Measurements from ENCODE around the gene DHX32.

Gene DHX32

DNA sequence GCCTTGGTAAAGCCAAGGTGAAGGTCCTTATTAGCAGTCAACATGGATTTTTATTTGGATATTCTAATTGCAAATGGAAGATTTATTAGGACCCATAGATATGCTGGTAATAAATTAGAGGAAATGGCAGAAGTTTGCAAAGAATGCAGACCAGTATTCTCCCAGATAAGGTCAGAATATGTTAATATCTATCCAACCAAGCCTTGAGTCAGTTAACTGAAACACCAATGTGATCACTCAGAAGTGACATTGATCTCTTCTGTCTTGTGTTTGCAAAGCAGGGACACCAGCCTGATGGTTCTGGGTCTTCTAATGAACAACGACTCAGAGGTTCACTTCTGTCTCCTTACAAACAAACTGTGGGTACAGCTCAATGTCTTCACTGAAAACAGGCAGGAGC is 79.5 kb downstream of the DHX32 start:
- no peak for DNase-seq

DNA sequence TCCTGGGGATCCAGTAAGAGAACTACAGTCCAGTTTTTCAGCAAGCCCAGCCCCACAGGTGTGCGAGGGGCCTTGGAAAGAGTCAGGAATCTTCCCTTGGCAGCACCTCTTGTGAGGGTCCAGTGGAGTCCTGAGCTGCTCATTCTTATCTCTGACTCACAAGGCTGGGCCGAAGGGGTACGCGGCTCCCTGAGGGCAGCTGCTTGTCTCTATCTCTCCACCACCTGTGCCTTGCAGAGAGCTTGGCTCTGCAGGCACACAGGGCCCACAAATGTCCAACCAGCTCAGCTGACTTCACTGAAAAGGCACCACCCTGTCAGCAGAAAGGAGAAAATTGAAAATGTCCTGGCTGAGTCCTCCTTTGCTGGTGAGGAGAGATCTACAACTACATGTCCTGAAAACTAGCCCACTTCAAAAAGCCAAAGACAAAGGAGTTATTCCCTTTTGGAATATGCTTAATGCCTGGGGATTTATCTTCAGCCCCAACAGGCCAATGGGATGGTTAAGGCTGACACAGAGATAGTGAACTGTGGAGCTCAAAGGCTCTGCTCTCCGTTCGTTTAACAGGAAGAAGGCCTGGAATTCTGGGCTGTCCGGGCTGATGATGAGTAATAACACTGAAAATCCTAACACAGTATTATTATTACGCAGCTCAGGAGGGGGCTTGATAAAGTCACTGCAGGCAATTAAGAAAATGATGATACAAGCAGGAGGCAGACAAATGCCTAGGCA is 81.5 kb downstream of the DHX32 start:
- DNase-seq, result no peak

DNA sequence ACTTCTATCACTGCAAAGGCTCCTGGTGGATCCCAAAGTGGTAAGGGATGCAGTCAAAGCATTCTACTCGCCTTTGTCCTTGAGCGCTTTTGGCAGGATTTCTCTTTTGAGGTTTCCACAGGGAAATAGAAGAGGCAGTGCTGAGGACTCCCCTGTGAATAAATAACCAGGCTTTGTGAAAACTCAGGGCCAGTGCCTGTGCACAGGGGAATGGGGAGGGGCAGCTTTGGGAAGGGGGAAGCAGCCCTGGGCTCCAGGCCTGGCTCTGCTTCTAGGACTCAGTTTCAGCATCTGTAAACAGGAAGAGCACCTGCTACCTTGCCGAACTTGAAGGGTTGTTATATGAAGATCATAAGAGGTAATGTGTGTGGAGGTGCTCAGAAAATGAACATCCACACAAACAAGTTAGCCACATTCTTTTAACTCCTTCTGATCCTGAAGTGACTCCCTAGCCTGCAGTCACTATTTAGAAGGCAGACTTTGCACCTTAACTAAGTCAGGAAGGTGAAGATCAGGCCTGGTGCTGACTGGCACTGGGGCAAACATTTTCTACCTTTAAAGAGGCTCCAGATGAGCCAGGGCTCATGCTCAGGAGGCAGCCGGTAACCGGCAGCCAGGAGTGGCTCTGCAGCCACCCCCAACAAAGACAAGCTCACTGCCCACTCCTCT is 83.0 kb downstream of the DHX32 start:
- no peak for DNase-seq

DNA sequence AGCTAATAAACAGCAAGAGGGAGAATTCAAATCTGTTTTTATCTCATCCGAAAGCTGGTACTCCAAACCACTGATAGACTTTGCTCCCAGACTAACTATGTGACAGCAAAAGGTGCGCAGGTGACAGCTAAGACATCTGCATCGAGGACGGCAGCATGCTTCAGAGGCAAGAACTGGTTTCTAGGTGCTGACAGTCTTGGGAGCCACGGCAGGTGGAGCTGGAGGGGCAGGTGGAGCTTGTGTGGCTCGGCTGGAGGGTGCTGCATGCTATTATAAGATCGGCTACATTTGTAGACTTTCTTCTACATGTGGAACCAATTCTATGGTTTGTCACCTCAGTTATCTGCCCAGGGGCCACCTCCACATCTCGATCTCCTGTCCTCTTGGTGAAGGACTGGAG is 83.7 kb downstream of the DHX32 start:
- no peak for DNase-seq

GRCh38 chr10:125795637-125796190 is 85.4 kb downstream of the DHX32 start:
- no peak for DNase-seq

DNA sequence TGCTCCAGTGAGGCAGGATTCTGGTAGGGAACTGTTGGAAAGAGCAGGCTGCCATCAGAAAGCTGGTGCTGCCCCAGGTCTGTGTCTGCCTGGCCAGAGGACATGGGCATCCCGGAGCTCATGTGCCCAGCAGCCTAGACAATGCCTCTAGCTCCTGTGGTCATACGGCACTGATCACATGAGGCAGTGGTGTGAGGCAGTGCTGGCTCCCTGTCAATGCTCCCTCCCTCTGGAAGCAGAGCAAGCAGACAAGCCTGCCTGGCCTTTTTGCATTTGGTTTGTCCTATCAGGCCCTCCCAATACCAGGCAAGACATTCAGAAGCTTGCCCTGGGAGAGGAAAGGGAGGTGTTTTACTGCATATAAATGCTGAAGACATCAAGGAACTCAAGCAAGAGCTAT is 86.0 kb downstream of the DHX32 start:
- no peak for DNase-seq

DNA sequence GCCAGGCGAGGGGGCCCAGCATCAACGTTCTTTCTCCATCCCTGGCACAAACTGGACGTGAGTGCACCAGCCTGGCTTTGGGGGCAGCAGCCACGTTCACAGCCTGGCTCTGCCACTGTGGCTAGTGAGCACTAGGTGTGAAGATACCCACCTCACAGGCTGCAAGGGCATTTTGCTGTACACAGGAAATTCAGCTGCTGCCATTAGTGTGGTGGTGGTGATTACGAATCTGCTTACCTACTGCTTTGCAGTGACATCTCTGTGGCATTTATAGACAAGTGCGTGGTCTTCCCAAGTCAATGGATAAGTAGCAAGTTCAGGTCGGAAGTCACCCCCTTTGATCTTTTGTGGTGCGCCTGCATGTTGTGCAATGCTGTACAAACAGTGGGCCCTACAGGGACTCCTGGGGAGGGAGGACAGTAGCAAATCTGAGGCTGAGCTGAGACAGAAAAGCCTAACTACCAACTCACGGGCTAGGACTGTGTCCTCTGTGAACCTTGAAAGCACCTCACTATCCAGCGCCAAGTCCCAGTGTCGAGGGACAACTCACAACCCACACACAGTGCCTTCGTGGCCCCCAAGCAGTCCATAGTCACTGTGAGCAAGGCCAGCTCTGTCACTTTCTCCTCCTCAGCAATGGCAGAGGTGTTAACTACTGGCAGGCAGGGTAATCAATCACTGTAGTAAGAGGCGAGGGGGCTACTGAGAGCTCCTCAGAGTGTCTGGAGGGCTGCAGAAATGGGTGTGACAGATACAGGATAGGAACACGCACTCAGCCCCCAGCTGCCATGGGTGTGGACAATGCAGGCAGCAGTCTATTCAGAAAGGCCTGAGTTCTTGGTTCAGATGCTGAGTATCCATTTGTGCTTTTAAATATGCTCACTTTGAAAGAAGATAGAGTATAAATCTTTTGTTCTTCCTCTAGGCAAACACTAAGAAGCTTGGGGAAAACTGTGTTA is 88.5 kb downstream of the DHX32 start:
- no peak for DNase-seq

- no peak for DNase-seq
Measured at GRCh38 chr10:125788156-125789034, 92.7 kb downstream of the DHX32 start.
